Nephron progenitor cell (in vitro differentiated cells): ENCODE results near the gene FSCN2.

Source experiments
- DNase-seq: peaks from one replicate; pipeline ENCODE4 v3.0.0; 2021
- H3K27ac Mint-ChIP-seq: 2 replicates; pipeline ENCODE4 v1.8.0; 2021; ENCODE audit warnings: mild to moderate bottlenecking, moderate library complexity, mixed read lengths
- H3K27me3 Mint-ChIP-seq: 2 replicates; pipeline ENCODE4 v1.8.0; 2021; ENCODE audit warnings: mild to moderate bottlenecking, low read depth, mixed read lengths; ENCODE audit not compliant: poor library complexity
- H3K36me3 Mint-ChIP-seq: 2 replicates; pipeline ENCODE4 v1.8.0; 2021; ENCODE audit warnings: low read depth, mixed read lengths
- H3K4me1 Mint-ChIP-seq: 2 replicates; pipeline ENCODE4 v1.8.0; 2021; ENCODE audit warnings: mixed read lengths
- H3K4me3 Mint-ChIP-seq: 2 replicates; pipeline ENCODE4 v1.8.0; 2021; ENCODE audit warnings: mild to moderate bottlenecking, moderate library complexity, mixed read lengths
- H3K9me3 Mint-ChIP-seq: 2 replicates; pipeline ENCODE4 v1.8.0; 2021; ENCODE audit warnings: mild to moderate bottlenecking, moderate library complexity, mixed read lengths
- TF ChIP-seq, protein P1 (sequence below): fragments of 200-600 bp; sonication (generic); IDR thresholded peaks from 2 replicates; pipeline ENCODE4 v1.5.0; 2021; ENCODE audit warnings: antibody characterized with exemption

FSCN2 gene

DNA sequence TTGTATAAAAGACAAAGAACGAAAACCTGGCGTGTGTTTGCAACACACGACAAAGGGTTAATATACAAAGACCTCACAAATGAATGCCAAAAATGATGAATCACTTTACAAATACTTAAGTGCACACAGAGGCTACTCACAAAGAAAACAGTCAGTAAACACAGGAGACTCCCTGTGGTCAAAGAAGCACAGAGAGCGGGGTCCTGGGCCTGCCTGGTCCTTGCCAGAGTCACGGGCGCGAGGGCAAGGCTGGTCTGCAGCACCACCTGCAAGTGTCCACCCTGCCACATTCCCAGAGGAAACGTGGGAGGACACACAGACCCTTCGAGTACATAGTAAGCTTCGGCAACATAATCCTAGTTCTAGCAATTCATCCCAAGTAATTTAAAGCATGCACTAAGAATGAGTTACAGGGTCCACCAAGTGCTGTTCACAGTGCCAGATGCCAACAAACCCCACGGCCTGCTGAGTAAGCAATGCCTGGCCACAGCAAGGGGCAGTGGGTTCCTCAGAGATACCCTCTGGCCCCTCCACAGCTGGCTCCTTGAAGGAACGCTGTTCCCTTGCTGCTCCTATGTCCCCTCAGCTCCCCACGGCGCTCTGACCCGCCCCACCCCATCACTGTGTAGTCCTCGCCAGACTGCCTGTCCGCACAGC, 48.6 kb downstream of the FSCN2 start:
- peaks cover 78% of the 10 kb centered on the region for H3K36me3 Mint-ChIP-seq

DNA sequence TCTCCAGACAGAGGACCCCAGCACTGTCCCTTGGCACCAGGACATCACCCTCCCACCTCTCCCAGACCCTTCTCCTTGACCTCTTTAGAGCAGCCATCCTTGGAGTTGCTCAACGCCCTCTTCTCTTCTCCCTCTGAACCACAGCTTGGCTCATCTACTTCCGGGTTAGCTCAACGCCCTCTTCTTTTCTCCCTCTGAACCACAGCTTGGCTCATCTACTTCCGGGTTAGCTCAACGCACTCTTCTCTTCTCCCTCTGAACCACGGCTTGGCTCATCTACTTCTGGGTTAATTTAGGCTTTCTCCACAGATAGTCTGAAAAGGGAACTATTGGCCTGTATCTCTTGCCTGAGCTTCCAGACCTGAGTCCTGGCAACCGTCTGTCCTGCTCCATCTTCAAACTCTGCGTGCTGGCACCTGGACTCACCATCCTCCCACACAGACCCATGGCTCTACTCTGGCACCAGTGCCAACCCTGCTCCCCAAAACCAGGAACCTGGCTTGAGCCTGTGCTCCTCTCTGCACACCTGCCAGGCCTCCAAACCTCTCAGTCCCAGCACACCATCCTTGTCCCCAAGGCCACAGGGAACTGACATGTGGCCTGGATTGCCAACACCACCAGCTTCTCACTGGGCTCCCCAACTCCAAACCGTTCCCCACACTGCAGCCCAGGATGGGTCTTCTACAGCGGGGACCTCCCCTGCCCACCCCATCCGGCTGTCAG, 49.3 kb downstream of the FSCN2 start:
- H3K27ac Mint-ChIP-seq = peak overlapping the region; percentile 80

More for the DNA sequence above, 48.6 kb downstream of the FSCN2 start:
- DNase-seq = no peak
- Mint-ChIP-seq H3K27me3 (peaks cover 6% of the 10 kb centered on the region), H3K4me3 (no peak overlapping the region), H3K27ac (peak overlapping the region; percentile 70), H3K9me3 (no peaks in the 10 kb centered on the region), H3K4me1 (peaks cover 61% of the 10 kb centered on the region)
- TF ChIP-seq, protein P1, sequence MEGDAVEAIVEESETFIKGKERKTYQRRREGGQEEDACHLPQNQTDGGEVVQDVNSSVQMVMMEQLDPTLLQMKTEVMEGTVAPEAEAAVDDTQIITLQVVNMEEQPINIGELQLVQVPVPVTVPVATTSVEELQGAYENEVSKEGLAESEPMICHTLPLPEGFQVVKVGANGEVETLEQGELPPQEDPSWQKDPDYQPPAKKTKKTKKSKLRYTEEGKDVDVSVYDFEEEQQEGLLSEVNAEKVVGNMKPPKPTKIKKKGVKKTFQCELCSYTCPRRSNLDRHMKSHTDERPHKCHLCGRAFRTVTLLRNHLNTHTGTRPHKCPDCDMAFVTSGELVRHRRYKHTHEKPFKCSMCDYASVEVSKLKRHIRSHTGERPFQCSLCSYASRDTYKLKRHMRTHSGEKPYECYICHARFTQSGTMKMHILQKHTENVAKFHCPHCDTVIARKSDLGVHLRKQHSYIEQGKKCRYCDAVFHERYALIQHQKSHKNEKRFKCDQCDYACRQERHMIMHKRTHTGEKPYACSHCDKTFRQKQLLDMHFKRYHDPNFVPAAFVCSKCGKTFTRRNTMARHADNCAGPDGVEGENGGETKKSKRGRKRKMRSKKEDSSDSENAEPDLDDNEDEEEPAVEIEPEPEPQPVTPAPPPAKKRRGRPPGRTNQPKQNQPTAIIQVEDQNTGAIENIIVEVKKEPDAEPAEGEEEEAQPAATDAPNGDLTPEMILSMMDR = no peak

DNA sequence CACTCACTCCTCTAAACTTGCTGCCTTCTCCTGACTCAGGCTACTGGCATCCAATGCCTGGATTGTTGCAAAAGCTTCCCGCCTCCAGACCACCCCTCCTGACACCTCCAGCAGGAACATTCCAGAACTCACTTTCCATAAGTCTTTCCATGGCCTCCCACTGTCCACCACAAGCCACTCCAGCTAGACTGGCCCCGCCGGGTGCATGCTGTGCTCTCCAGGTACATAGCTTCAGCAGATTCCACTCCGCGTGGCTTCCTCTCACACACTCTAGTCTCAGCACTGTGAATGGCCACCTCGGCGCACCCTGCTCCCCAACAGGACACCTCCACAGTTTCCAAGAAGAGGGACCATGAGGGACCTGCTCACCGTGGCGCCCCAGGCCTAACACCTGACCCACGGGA, 49.9 kb downstream of the FSCN2 start:
- peaks cover 68% of the 10 kb centered on the region for H3K4me1 Mint-ChIP-seq
- no peak for DNase-seq
- H3K9me3 Mint-ChIP-seq = no peaks in the 10 kb centered on the region
- H3K36me3 Mint-ChIP-seq = peaks cover 72% of the 10 kb centered on the region
- no peak overlapping the region for H3K4me3 Mint-ChIP-seq
- H3K27ac Mint-ChIP-seq = peak overlapping the region; percentile 80
- TF ChIP-seq, protein P1 = no peak
- peaks cover 6% of the 10 kb centered on the region for H3K27me3 Mint-ChIP-seq

More for the DNA sequence above, 49.3 kb downstream of the FSCN2 start:
- H3K27me3 Mint-ChIP-seq = peaks cover 6% of the 10 kb centered on the region
- H3K4me3 Mint-ChIP-seq = no peak overlapping the region
- no peaks in the 10 kb centered on the region for H3K9me3 Mint-ChIP-seq
- DNase-seq = no peak
- peaks cover 68% of the 10 kb centered on the region for H3K4me1 Mint-ChIP-seq
- H3K36me3 Mint-ChIP-seq = peaks cover 78% of the 10 kb centered on the region
- TF ChIP-seq, protein P1 = no peak

DNA sequence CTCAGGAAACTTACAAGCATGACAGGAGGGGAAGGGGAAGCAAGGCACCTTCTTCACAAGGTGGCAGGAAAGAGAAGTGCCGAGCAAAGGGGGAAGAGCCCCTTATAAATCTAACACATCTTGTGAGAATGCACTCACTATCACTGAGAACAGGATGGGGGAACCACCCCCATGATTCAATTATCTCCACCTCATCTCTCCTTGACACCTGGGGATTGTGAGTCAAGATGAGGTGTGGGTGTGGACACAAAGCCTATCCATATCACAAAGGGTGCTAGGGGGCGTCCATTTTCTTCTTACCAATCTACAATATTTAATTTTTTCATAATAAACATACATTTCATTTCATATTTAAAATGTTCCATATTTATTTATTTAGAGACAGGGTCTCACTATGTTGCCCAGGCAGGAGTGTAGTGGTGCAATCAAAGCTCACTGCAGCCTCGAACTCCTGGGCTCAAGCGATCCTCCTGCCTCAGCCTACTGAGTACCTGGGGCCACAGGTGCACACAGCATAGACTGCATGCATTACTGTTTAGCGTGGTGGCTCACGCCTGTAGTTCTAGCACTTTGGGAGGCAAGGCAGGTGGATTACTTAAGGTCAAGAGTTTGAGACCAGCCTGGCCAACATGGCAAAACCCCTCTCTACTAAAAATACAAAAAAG, 50.5 kb downstream of the FSCN2 start:
- no peaks in the 10 kb centered on the region for H3K9me3 Mint-ChIP-seq
- H3K27me3 Mint-ChIP-seq = peaks cover 6% of the 10 kb centered on the region
- H3K4me1 Mint-ChIP-seq = peaks cover 69% of the 10 kb centered on the region
- H3K4me3 Mint-ChIP-seq = no peak overlapping the region
- TF ChIP-seq, protein P1 = no peak
- no peak for DNase-seq
- peaks cover 66% of the 10 kb centered on the region for H3K36me3 Mint-ChIP-seq
- H3K27ac Mint-ChIP-seq = peak overlapping the region; percentile 80

DNA sequence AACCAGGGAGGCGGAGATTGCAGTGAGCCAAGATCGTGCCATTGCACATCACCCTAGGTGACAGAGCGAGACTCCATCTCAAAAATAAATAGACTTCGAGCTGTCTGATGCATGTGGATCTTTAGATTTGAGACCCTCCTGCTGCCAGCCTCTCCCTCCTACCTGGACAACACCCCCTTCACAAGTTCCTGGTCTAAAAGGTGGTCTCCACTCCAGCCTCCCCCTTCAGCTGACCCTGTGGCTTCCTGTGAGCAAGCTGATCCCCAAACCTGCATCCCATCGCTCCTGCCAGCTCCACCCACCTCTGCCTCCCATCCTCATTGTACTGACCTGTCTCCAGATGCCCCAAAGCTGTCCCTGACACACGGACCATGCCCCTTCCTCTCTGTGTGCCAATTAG, 51.1 kb downstream of the FSCN2 start:
- no peak for DNase-seq
- peaks cover 61% of the 10 kb centered on the region for H3K36me3 Mint-ChIP-seq
- TF ChIP-seq, protein P1 = no peak
- no peak overlapping the region for H3K4me3 Mint-ChIP-seq
- peak overlapping the region; percentile 68 for H3K27ac Mint-ChIP-seq
- no peaks in the 10 kb centered on the region for H3K9me3 Mint-ChIP-seq
- peaks cover 6% of the 10 kb centered on the region for H3K27me3 Mint-ChIP-seq
- H3K4me1 Mint-ChIP-seq = peaks cover 69% of the 10 kb centered on the region
